Transverse colon (tissue), 4 donors: ENCODE results near the gene LXN.
A peak's percentile ranks its signal among the peaks of the same experiment; 100 is the strongest.

ENCODE experiments used
- EP300 ChIP-seq: sonication (generic); formaldehyde crosslinking; IDR thresholded peaks from one replicate; pipeline ENCODE4 v1.6.1; 2017; ENCODE audit warnings: antibody characterized with exemption, low read depth
- POLR2A ChIP-seq: fragments of 450-650 bp; IDR thresholded peaks from one replicate; pipeline ENCODE4 v1.6.1; 2016; ENCODE audit warnings: antibody characterized with exemption, mild to moderate bottlenecking, moderate library complexity
- POLR2AphosphoS5 ChIP-seq, 3 donors: sonication (generic); formaldehyde crosslinking; IDR thresholded peaks; one replicate each; pipeline ENCODE4 v1.6.1; 2016; ENCODE audit warnings: antibody characterized with exemption in 3 of 3
- TF ChIP-seq, protein P1 (sequence below), 5 experiments: fragments of 200-600 bp in 3 of 5; fragments of 450-650 bp in 2 of 5; sonication (generic) in 3 of 5; IDR thresholded peaks; 1 replicate in 2 of 5; 2 replicates in 3 of 5; pipeline ENCODE4 v1.5.1; 2016 to 2017; ENCODE audit warnings: antibody characterized with exemption in 5 of 5, inconsistent platforms in 3 of 5, mild to moderate bottlenecking in 2 of 5, moderate library complexity in 1 of 5

DNA sequence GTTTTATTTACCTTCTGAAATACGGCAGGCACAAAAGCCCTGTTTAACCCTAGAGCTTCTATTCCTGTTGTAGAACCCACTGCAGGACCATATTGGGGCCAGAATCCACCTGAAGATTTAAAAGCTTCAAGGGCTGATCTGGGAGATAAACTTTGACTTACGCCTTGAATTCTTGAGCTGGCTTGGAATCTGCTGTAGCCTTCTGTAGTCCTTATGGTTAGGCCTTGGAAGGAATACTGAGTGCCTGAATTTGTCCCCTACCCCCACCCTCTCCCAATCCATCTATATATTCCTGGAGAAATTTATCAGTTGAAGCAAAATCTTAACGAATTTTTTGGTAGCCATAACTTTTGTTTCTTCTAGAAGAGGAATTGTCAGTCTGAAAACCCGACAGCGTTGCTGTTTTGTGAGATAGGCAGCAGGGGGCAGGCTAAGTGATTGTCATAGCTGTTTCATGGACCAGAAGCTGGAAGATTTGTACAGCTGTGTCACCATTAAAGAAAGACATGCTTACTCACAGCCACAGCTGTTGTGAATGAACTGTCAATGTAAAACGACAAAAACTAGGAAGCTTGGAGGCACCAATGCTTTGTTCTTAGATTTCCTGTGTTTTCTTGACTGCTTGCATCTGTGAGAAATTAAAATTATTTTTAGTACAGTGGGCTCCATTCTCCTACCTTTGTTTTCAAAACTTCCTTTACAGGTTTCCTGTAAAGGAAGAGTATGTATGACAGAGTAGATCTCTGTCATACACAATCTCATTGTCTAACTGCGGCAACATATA, 12.8 kb downstream of the LXN start:
- TF ChIP-seq POLR2A (no peak), POLR2AphosphoS5 (IDR thresholded peaks at IDR 0.05) (peak in 1 of 3 donors; percentile 20), EP300 (no peak)
- TF ChIP-seq, protein P1, sequence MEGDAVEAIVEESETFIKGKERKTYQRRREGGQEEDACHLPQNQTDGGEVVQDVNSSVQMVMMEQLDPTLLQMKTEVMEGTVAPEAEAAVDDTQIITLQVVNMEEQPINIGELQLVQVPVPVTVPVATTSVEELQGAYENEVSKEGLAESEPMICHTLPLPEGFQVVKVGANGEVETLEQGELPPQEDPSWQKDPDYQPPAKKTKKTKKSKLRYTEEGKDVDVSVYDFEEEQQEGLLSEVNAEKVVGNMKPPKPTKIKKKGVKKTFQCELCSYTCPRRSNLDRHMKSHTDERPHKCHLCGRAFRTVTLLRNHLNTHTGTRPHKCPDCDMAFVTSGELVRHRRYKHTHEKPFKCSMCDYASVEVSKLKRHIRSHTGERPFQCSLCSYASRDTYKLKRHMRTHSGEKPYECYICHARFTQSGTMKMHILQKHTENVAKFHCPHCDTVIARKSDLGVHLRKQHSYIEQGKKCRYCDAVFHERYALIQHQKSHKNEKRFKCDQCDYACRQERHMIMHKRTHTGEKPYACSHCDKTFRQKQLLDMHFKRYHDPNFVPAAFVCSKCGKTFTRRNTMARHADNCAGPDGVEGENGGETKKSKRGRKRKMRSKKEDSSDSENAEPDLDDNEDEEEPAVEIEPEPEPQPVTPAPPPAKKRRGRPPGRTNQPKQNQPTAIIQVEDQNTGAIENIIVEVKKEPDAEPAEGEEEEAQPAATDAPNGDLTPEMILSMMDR (IDR thresholded peaks at IDR 0.05), result peak; percentile 58 to 74 (median 68)
